AML-193 (cell line): ENCODE measurements around the gene CACNA1E.

Experiments
- DNase-seq, 2 experiments: peaks; one replicate each; lab custom pipeline; 2025; lab: John Stamatoyannopoulos, UW

The CACNA1E gene

GRCh38 chr1:181484821-181485220 is 1.5 kb downstream of the CACNA1E start:
- DNase-seq: no peak

GRCh38 chr1:181485287-181486097 is 2.2 kb downstream of the CACNA1E start:
- no peak for DNase-seq

- no peak for DNase-seq
These were observed 2.7 kb downstream of the CACNA1E start for GRCh38 chr1:181486098-181486420.

- DNase-seq: peak in 1 of 2 experiments; percentile 10
These were observed 5.5 kb downstream of the CACNA1E start for GRCh38 chr1:181488866-181489265.

GRCh38 chr1:181490276-181490675 is 7.0 kb downstream of the CACNA1E start:
- DNase-seq: no peak

GRCh38 chr1:181490740-181491712 is 7.7 kb downstream of the CACNA1E start:
- no peak for DNase-seq

GRCh38 chr1:181493166-181493565 is 9.8 kb downstream of the CACNA1E start:
- no peak for DNase-seq

- no peak for DNase-seq
These were observed 10.6 kb downstream of the CACNA1E start for GRCh38 chr1:181493885-181494284.

GRCh38 chr1:181496759-181497158 is 13.4 kb downstream of the CACNA1E start:
- DNase-seq: no peak

GRCh38 chr1:181497870-181498269 is 14.6 kb downstream of the CACNA1E start:
- no peak for DNase-seq

- no peak for DNase-seq
These were observed 16.5 kb downstream of the CACNA1E start for GRCh38 chr1:181499825-181500224.

GRCh38 chr1:181500636-181501035 is 17.3 kb downstream of the CACNA1E start:
- no peak for DNase-seq

- DNase-seq: no peak
These were observed 18.3 kb downstream of the CACNA1E start for GRCh38 chr1:181501612-181502011.

- DNase-seq: peak; percentile 62 to 68
These were observed 20.0 kb downstream of the CACNA1E start for GRCh38 chr1:181503171-181503810.

- DNase-seq: peak; percentile 25 to 44
These were observed 21.1 kb downstream of the CACNA1E start for GRCh38 chr1:181504399-181504842.

- peak in 1 of 2 experiments; percentile 3 for DNase-seq
These were observed 23.4 kb downstream of the CACNA1E start for GRCh38 chr1:181506563-181507353.

GRCh38 chr1:181508486-181509165 is 25.3 kb downstream of the CACNA1E start:
- no peak for DNase-seq

- DNase-seq: no peak
These were observed 30.5 kb downstream of the CACNA1E start for GRCh38 chr1:181513786-181514297.

- DNase-seq: peak; percentile 6 to 8
These were observed 31.3 kb downstream of the CACNA1E start for GRCh38 chr1:181514298-181515290.
